ENCODE data around the gene LNX2. TPM values are rescaled to one million over a fixed set of nuclear protein-coding genes. Genes with fewer than 3 reads are reported as not detected.
A peak's percentile ranks its signal among the peaks of the same experiment; 100 is the strongest.

LNX2 gene
- total and polyA plus RNA-seq, 4 donors, result 2.6 to 10.3 (median 8.6) TPM

- no peak overlapping the region for H3K4me3 ChIP-seq (ENCODE audit: low read length in 2 of 2)
These were observed 40.2 kb upstream of the LNX2 start for GRCh38 chr13:27660511-27660910.

GRCh38 chr13:27659145-27659865, 39.0 kb upstream of the LNX2 start:
- WGBS, 2 donors, result 72 to 80% methylated on average over 7 of the region's 7 CpGs
- no peaks in the 10 kb centered on the region for H3K4me1 ChIP-seq (ENCODE audit: control insufficient read depth in 1 of 2, insufficient read depth in 2 of 2, low read length in 2 of 2)
- ATAC-seq (ENCODE audit: low FRiP score) (no peak), DNase-seq (no peak)
- no peaks in the 10 kb centered on the region for H3K9me3 ChIP-seq (ENCODE audit: control insufficient read depth, low read length)
- intact Hi-C loops (cut with DNase I), result no loop called here
- H3K4me3 ChIP-seq (ENCODE audit: low read length in 2 of 2), result no peak overlapping the region
- H3K27me3 ChIP-seq (ENCODE audit: control insufficient read depth in 1 of 2, insufficient read depth in 2 of 2, low read length in 1 of 2), result no peaks in the 10 kb centered on the region
- H3K36me3 ChIP-seq (ENCODE audit: control insufficient read depth in 1 of 2, insufficient read depth in 2 of 2, low read length in 1 of 2), result peaks cover 0 to 2% of the 10 kb centered on the region in 2 donors
- H3K27ac ChIP-seq (ENCODE audit: low read depth in 1 of 2, low read length in 2 of 2), result no peak overlapping the region

More at GRCh38 chr13:27660511-27660910, 40.2 kb upstream of the LNX2 start:
- DNase-seq (no peak), ATAC-seq (ENCODE audit: low FRiP score) (no peak)
- Histone ChIP-seq H3K4me1 (ENCODE audit: control insufficient read depth in 1 of 2, insufficient read depth in 2 of 2, low read length in 2 of 2) (no peaks in the 10 kb centered on the region), H3K27ac (ENCODE audit: low read depth in 1 of 2, low read length in 2 of 2) (no peak overlapping the region), H3K9me3 (ENCODE audit: control insufficient read depth, low read length) (no peaks in the 10 kb centered on the region), H3K27me3 (ENCODE audit: control insufficient read depth in 1 of 2, insufficient read depth in 2 of 2, low read length in 1 of 2) (no peaks in the 10 kb centered on the region), H3K36me3 (ENCODE audit: control insufficient read depth in 1 of 2, insufficient read depth in 2 of 2, low read length in 1 of 2) (peaks cover 0 to 2% of the 10 kb centered on the region in 2 donors)
- 96 to 98% methylated on average over 6 of the region's 6 CpGs for WGBS, 2 donors
- intact Hi-C loops (cut with DNase I), result no loop called here

- Histone ChIP-seq H3K27ac (ENCODE audit: low read depth in 1 of 2, low read length in 2 of 2) (no peak overlapping the region), H3K9me3 (ENCODE audit: control insufficient read depth, low read length) (no peaks in the 10 kb centered on the region), H3K4me3 (ENCODE audit: low read length in 2 of 2) (no peak overlapping the region), H3K27me3 (ENCODE audit: control insufficient read depth in 1 of 2, insufficient read depth in 2 of 2, low read length in 1 of 2) (no peaks in the 10 kb centered on the region), H3K36me3 (ENCODE audit: control insufficient read depth in 1 of 2, insufficient read depth in 2 of 2, low read length in 1 of 2) (peaks cover 0 to 2% of the 10 kb centered on the region in 2 donors), H3K4me1 (ENCODE audit: control insufficient read depth in 1 of 2, insufficient read depth in 2 of 2, low read length in 2 of 2) (no peaks in the 10 kb centered on the region)
- DNase-seq (no peak), ATAC-seq (ENCODE audit: low FRiP score) (no peak)
- intact Hi-C loops (cut with DNase I), result no loop called here
These were observed 38.2 kb upstream of the LNX2 start for GRCh38 chr13:27658546-27658945.

GRCh38 chr13:27657724-27658123, 37.4 kb upstream of the LNX2 start:
- Histone ChIP-seq H3K27me3 (ENCODE audit: control insufficient read depth in 1 of 2, insufficient read depth in 2 of 2, low read length in 1 of 2) (no peaks in the 10 kb centered on the region), H3K4me3 (ENCODE audit: low read length in 2 of 2) (no peak overlapping the region), H3K9me3 (ENCODE audit: control insufficient read depth, low read length) (no peaks in the 10 kb centered on the region), H3K4me1 (ENCODE audit: control insufficient read depth in 1 of 2, insufficient read depth in 2 of 2, low read length in 2 of 2) (no peaks in the 10 kb centered on the region), H3K27ac (ENCODE audit: low read depth in 1 of 2, low read length in 2 of 2) (no peak overlapping the region), H3K36me3 (ENCODE audit: control insufficient read depth in 1 of 2, insufficient read depth in 2 of 2, low read length in 1 of 2) (peaks cover 0 to 2% of the 10 kb centered on the region in 2 donors)
- 91% methylated on average over 2 of the region's 2 CpGs for WGBS, 2 donors
- DNase-seq (no peak), ATAC-seq (ENCODE audit: low FRiP score) (no peak)
- intact Hi-C loops (cut with DNase I), result no loop called here

GRCh38 chr13:27654816-27655215, 34.5 kb upstream of the LNX2 start:
- H3K9me3 ChIP-seq (ENCODE audit: control insufficient read depth, low read length), result peaks cover 4% of the 10 kb centered on the region
- no peak overlapping the region for H3K27ac ChIP-seq (ENCODE audit: low read depth in 1 of 2, low read length in 2 of 2)
- intact Hi-C loops (cut with DNase I), result no loop called here
- DNase-seq, result no peak
- H3K27me3 ChIP-seq (ENCODE audit: control insufficient read depth in 1 of 2, insufficient read depth in 2 of 2, low read length in 1 of 2), result no peaks in the 10 kb centered on the region
- peaks cover 5 to 6% of the 10 kb centered on the region in 2 donors for H3K36me3 ChIP-seq (ENCODE audit: control insufficient read depth in 1 of 2, insufficient read depth in 2 of 2, low read length in 1 of 2)
- no peaks in the 10 kb centered on the region for H3K4me1 ChIP-seq (ENCODE audit: control insufficient read depth in 1 of 2, insufficient read depth in 2 of 2, low read length in 2 of 2)
- no peak overlapping the region for H3K4me3 ChIP-seq (ENCODE audit: low read length in 2 of 2)
- WGBS, 2 donors, result 97% methylated on average over 1 of the region's 1 CpG
- no peak for ATAC-seq (ENCODE audit: low FRiP score)

GRCh38 chr13:27654059-27654458, 33.7 kb upstream of the LNX2 start:
- 83 to 96% methylated on average over 3 of the region's 3 CpGs for WGBS, 2 donors
- Histone ChIP-seq H3K27ac (ENCODE audit: low read depth in 1 of 2, low read length in 2 of 2) (no peak overlapping the region), H3K4me1 (ENCODE audit: control insufficient read depth in 1 of 2, insufficient read depth in 2 of 2, low read length in 2 of 2) (no peaks in the 10 kb centered on the region), H3K4me3 (ENCODE audit: low read length in 2 of 2) (no peak overlapping the region), H3K36me3 (ENCODE audit: control insufficient read depth in 1 of 2, insufficient read depth in 2 of 2, low read length in 1 of 2) (peaks cover 6 to 9% of the 10 kb centered on the region in 2 donors), H3K27me3 (ENCODE audit: control insufficient read depth in 1 of 2, insufficient read depth in 2 of 2, low read length in 1 of 2) (no peaks in the 10 kb centered on the region), H3K9me3 (ENCODE audit: control insufficient read depth, low read length) (peaks cover 4% of the 10 kb centered on the region)
- intact Hi-C loops (cut with DNase I), result no loop called here
- ATAC-seq (ENCODE audit: low FRiP score) (no peak), DNase-seq (no peak)

- intact Hi-C loops (cut with DNase I), result no loop called here
- peaks cover 4 to 9% of the 10 kb centered on the region in 2 donors for H3K36me3 ChIP-seq (ENCODE audit: control insufficient read depth in 1 of 2, insufficient read depth in 2 of 2, low read length in 1 of 2)
- no peaks in the 10 kb centered on the region for H3K4me1 ChIP-seq (ENCODE audit: control insufficient read depth in 1 of 2, insufficient read depth in 2 of 2, low read length in 2 of 2)
- ATAC-seq (ENCODE audit: low FRiP score), result no peak
- peaks cover 4% of the 10 kb centered on the region for H3K9me3 ChIP-seq (ENCODE audit: control insufficient read depth, low read length)
- no peaks in the 10 kb centered on the region for H3K27me3 ChIP-seq (ENCODE audit: control insufficient read depth in 1 of 2, insufficient read depth in 2 of 2, low read length in 1 of 2)
- no peak for DNase-seq
- 98 to 100% methylated on average over 1 of the region's 1 CpG for WGBS, 2 donors
- no peak overlapping the region for H3K4me3 ChIP-seq (ENCODE audit: low read length in 2 of 2)
- no peak overlapping the region for H3K27ac ChIP-seq (ENCODE audit: low read depth in 1 of 2, low read length in 2 of 2)
These were observed 30.0 kb upstream of the LNX2 start for GRCh38 chr13:27650312-27650711.

- Histone ChIP-seq H3K4me1 (ENCODE audit: control insufficient read depth in 1 of 2, insufficient read depth in 2 of 2, low read length in 2 of 2) (peaks cover 2 to 3% of the 10 kb centered on the region in 2 donors), H3K4me3 (ENCODE audit: low read length in 2 of 2) (no peak overlapping the region), H3K27me3 (ENCODE audit: control insufficient read depth in 1 of 2, insufficient read depth in 2 of 2, low read length in 1 of 2) (no peaks in the 10 kb centered on the region), H3K27ac (ENCODE audit: low read depth in 1 of 2, low read length in 2 of 2) (no peak overlapping the region), H3K9me3 (ENCODE audit: control insufficient read depth, low read length) (no peaks in the 10 kb centered on the region), H3K36me3 (ENCODE audit: control insufficient read depth in 1 of 2, insufficient read depth in 2 of 2, low read length in 1 of 2) (no peaks in the 10 kb centered on the region)
- ATAC-seq (ENCODE audit: low FRiP score) (peak; percentile 71), DNase-seq (no peak)
- WGBS, 2 donors, result 7 to 13% methylated on average over 1 of the region's 1 CpG
- intact Hi-C loops (cut with DNase I), result no loop called here
These were observed 24.0 kb upstream of the LNX2 start for GRCh38 chr13:27644302-27644701.

- Histone ChIP-seq H3K27me3 (ENCODE audit: control insufficient read depth in 1 of 2, insufficient read depth in 2 of 2, low read length in 1 of 2) (no peaks in the 10 kb centered on the region), H3K9me3 (ENCODE audit: control insufficient read depth, low read length) (no peaks in the 10 kb centered on the region), H3K36me3 (ENCODE audit: control insufficient read depth in 1 of 2, insufficient read depth in 2 of 2, low read length in 1 of 2) (no peaks in the 10 kb centered on the region), H3K4me1 (ENCODE audit: control insufficient read depth in 1 of 2, insufficient read depth in 2 of 2, low read length in 2 of 2) (peaks cover 2 to 3% of the 10 kb centered on the region in 2 donors), H3K4me3 (ENCODE audit: low read length in 2 of 2) (no peak overlapping the region), H3K27ac (ENCODE audit: low read depth in 1 of 2, low read length in 2 of 2) (no peak overlapping the region)
- 88 to 92% methylated on average over 5 of the region's 5 CpGs for WGBS, 2 donors
- ATAC-seq (ENCODE audit: low FRiP score) (no peak), DNase-seq (no peak)
- intact Hi-C loops (cut with DNase I), result no loop called here
These were observed 23.2 kb upstream of the LNX2 start for GRCh38 chr13:27643334-27644132.

All from aorta (tissue), 5 donors.